ENCODE measurements around the gene TES.

GRCh38 chr7:116228241-116228640 is 17.9 kb downstream of the TES start:
- TF ChIP-seq CTCF (IDR thresholded peaks at IDR 0.05 in 2 of 3, conservative IDR thresholded peaks at IDR 0.05 in 1 of 3; ENCODE audit: insufficient read depth in 2 of 3, low read depth in 1 of 3, low read length in 3 of 3) (no peak), MXD1 (CRISPR knock-in tag; IDR thresholded peaks at IDR 0.05; ENCODE audit: borderline replicate concordance, poor library complexity, severe bottlenecking) (no peak), FOXJ3 (CRISPR knock-in tag; IDR thresholded peaks at IDR 0.05) (no peak), EHMT2 (IDR thresholded peaks at IDR 0.05) (no peak), HIVEP1 (CRISPR knock-in tag; IDR thresholded peaks at IDR 0.05) (no peak), MYNN (IDR thresholded peaks at IDR 0.05) (no peak), MYNN (CRISPR knock-in tag; IDR thresholded peaks at IDR 0.05) (no peak), ZBTB1 (CRISPR knock-in tag; IDR thresholded peaks at IDR 0.05; ENCODE audit: borderline replicate concordance, low read depth) (no peak), ETS2 (tag; IDR thresholded peaks at IDR 0.05; ENCODE audit: borderline replicate concordance, poor library complexity, severe bottlenecking) (no peak), FOXK1 (CRISPR knock-in tag; IDR thresholded peaks at IDR 0.05; ENCODE audit: borderline replicate concordance) (no peak), MYC (IDR thresholded peaks at IDR 0.05; ENCODE audit: low read depth, low read length) (no peak), MYC (CRISPR knock-in tag; IDR thresholded peaks at IDR 0.05; ENCODE audit: borderline replicate concordance, low read depth) (no peak), KHSRP (IDR thresholded peaks at IDR 0.05) (no peak), PRDM10 (IDR thresholded peaks at IDR 0.05; ENCODE audit: partially characterized antibody) (no peak), SETDB1 (IDR thresholded peaks at IDR 0.05; ENCODE audit: low read length) (no peak), JUN (IDR thresholded peaks at IDR 0.05; ENCODE audit: borderline replicate concordance, low read depth, low read length) (no peak), JUN (CRISPR knock-in tag; IDR thresholded peaks at IDR 0.05; ENCODE audit: borderline replicate concordance) (no peak)

Measured in K562 (cell line).